ENCODE measurements around the gene MED13.
A peak's percentile ranks its signal among the peaks of the same experiment; 100 is the strongest.
"Not testable (repeated sequence)": the region's sequence is repeated elsewhere in the genome, so short reads cannot be mapped to it uniquely, and the experiment has no call there.

The MED13 gene

DNA sequence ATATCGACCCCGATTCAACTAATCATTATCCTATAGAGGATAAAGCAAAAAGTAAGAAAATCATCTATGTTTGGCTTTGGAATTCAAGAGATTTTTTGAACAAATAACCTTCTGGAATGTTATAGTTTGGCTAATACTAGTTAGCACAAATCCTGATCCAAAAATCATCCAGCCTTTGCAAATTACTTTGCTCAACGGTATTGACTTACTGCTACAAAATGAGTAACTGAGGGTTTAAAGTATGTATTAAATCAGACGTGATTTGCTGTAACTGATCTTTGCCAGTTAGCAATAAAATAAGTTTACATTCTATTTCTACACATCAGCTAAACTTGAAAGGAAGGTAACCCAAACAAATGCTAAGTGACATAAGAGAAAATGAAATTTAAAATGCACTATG, 6.5 kb downstream of the MED13 start:
- no peak for DNase-seq (ENCODE audit: low spot score)

- DNase-seq (ENCODE audit: low spot score) = no peak
Observed at GRCh38 chr17:62057696-62058095, 7.4 kb downstream of the MED13 start.

GRCh38 chr17:62052765-62053338, 12.2 kb downstream of the MED13 start:
- peak; percentile 68 for DNase-seq (ENCODE audit: low spot score)

DNA sequence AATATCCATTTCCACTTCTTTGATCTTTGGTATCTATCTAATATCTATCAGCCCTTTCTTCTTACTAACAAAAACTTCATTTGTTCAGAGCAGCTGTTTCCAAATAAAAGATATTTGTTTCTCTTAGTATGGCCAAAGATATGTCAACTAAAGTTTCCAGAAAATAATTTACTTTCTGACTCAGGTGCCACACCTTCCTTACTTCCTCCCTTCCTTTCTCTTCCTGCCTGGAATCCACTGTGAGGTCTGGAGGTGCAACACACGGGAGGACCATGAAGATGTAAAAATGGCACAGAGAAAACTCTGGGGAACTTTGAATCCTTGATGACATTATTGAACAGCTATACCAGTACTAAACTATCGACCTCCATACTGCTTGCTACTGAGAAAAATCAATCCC, 14.0 kb downstream of the MED13 start:
- DNase-seq (ENCODE audit: low spot score) = peak; percentile 33

- no peak for DNase-seq (ENCODE audit: low spot score)
Observed at GRCh38 chr17:62049299-62049698, 15.8 kb downstream of the MED13 start.

DNA sequence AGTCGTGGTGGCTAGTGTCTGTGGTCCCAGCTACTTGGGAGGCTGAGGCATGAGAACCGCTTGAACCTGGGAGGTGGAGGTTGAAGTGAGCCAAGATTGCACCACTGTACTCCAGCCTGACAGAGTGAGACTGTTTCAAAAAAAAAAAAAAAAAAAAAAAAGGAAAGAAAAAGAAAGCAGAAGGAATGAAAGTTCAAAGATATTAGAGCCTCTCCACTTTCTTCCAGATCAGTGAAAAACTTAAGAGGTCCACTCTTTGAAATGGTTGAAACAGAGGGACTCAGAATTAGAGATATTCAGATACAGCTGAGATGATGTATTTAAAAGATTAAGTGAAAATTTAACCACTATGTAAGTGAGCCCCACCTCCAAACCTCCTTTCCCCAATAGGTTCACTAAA, 16.8 kb downstream of the MED13 start:
- no peak for DNase-seq (ENCODE audit: low spot score)

DNA sequence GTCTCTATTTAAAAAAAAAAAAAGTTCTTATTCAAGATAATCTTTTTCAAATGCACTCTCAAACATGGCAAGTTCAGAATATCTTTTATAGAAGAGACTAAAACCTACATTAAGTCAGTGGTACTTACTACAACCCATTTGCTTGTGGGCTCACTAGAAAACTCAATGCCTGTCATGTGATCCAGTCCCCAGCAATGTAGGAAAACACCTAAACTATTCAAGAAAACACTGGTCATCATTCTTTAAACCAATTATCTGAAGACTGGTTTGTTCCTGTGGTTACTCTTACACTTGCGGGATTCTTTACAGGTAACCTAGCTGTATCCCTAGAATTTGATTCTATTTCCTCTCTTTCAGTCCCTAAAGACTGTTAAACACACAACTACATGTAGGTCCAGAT, 19.6 kb downstream of the MED13 start:
- no peak for DNase-seq (ENCODE audit: low spot score)

GRCh38 chr17:62045109-62045508, 20.0 kb downstream of the MED13 start:
- no peak for DNase-seq (ENCODE audit: low spot score)

- DNase-seq (ENCODE audit: low spot score) = no peak
Observed at GRCh38 chr17:62043602-62044001, 21.5 kb downstream of the MED13 start.

GRCh38 chr17:62043140-62043539, 21.9 kb downstream of the MED13 start:
- DNase-seq (ENCODE audit: low spot score) = no peak

GRCh38 chr17:62038248-62038647, 26.8 kb downstream of the MED13 start:
- no peak for DNase-seq (ENCODE audit: low spot score)

- DNase-seq (ENCODE audit: low spot score) = no peak
Observed at GRCh38 chr17:62033317-62033716, 31.8 kb downstream of the MED13 start.

DNA sequence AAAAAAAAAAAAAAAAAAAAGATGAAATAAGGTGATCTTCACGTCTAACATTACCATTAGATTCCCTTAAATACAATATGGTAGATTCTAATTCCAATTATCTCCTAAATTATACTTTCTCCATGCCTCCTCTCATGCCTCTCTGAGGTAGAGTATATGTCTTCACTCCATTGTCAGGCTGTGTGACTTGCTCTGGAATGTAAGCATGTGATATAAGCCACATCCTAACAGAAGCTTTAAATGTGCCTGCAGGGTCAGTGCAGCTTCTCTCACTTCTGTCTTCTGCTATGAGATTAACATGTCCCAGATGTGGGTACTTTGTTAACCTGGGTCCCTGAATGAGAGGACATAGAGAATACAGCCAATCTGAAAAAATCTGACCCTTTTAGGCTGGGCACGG, 32.6 kb downstream of the MED13 start:
- DNase-seq (ENCODE audit: low spot score) = no peak

GRCh38 chr17:62030264-62030663, 34.8 kb downstream of the MED13 start:
- DNase-seq (ENCODE audit: low spot score) = no peak

- no peak for DNase-seq (ENCODE audit: low spot score)
Observed at GRCh38 chr17:62024866-62025265, 40.2 kb downstream of the MED13 start.

DNA sequence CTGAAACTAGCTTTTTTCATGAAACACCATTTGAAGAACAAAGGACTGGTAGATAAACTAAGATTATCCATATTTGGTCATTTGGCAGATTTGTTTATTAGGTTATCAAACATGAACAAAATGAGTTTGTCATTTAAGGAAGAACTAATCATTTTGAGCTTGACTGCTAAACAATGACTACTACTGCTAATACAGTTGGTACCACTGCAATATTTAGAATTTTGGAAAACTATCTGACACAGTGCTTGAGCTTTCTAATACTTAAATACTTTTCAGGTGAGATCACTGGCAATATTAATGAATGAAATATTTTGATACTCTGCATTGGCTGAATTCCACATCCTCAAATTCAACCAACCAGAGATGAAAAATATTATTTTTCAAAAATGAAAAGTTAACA, 47.2 kb downstream of the MED13 start:
- no peak for DNase-seq (ENCODE audit: low spot score)

DNA sequence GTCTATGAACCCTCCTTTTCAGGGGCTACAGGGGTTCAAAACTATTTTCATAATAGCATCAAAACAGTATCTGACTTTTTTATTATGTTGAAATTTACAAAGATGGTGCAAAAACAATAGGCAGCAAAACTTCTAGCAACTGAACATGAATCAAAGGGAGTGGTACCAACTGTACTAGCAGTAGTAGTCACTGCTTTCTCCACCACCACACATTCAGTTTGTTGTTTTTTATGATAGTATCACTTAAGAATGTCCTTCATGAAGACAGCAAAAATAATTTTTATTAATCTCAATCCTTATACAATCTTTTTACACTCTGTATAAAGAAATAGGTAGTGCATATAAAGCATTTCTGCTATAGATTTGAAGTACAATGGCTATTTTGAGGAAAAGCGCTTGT, 47.6 kb downstream of the MED13 start:
- DNase-seq (ENCODE audit: low spot score) = no peak

DNA sequence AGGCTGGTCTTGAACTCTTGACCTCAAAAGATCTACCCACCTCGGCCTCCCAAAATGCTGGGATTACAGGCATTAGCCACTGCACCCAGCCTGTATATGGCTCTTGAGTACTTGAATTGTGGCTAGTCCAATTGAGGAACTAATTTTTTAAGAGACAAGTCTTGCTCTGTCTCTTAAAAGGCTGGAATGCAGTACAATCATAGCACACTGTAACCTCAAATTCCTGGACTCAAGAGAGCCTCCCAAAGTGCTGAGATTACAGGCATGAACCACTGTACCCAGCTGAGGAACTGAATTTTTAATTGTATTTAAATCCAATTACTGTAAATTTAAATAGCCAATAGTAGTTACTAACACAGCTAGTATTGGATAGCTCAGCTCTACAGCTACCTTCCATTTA, 50.6 kb downstream of the MED13 start:
- no peak for DNase-seq (ENCODE audit: low spot score)

DNA sequence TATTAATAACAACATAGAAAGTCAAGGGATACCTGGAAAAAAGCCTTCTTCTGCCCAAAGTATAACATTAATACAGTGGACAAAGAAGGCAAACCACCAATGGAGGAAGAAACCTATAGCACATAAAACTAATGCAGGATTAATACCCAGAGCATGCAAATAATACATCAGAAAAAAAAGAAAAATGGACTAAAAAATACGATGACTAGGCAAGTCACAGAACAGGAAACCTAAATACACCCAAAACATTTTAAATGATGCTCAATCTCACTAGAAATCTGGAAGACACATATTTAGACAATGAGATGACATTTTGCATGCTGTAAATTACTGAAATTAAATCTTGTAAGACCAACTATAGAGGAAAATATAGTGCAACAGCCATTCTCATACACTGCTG, 55.9 kb downstream of the MED13 start:
- DNase-seq (ENCODE audit: low spot score) = no peak

GRCh38 chr17:62008294-62008693, 56.8 kb downstream of the MED13 start:
- DNase-seq (ENCODE audit: low spot score) = no peak

GRCh38 chr17:62004388-62004787, 60.7 kb downstream of the MED13 start:
- DNase-seq (ENCODE audit: low spot score) = no peak

DNA sequence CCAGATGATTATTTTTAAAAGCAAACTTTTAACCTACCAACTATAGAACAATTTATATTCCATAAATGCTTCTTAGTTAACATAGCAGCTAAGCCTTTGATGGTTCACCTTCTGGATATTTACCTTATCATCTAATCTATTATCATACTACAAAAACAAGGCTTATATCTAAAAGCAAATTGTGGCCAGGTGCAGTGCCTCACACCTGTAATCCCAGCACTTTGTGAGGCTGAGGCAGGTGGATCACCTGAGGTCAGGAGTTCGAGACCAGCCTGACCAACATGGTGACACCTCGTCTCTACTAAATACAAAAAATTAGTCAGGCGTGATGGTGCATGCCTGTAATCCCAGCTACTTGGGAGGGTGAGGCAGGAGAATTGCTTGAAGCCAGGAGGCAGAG, 61.9 kb downstream of the MED13 start:
- DNase-seq (ENCODE audit: low spot score) = not testable (repeated sequence)

DNA sequence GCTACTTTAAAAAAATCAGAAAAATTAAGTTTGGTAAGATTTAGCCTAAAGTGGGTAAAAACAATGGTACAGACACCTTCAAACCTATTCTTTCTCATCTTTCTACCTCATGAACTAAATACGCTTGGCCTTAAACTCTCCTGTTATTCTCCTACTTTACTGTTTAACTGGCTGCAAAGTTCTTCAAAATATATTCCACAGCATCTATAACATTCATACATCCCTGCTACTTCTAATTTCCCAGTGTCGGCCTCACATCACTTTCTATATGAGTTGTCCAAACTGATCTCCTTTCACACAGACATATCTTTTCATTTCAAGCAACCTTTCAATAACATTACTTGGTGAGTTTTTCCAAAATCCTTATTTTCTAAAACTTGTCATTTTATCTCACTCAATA, 64.0 kb downstream of the MED13 start:
- DNase-seq (ENCODE audit: low spot score) = no peak

DNA sequence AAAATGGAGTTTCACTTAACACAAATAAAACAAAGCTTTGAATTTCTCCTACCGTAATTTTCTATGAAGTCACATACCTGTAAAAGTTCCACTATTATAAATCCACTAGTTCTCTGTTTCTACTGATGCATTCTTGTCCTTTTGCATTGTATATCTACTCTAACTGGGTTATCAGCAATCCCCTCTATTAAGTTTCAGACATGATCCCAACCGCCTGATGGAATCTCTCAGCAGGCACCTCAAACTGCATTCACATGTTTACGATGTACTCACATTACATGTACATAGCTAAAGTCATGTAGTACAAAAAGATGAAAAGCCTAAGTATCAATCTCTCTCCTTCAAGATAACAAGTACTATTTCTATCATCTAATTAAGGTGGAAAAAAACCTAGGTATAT, 64.9 kb downstream of the MED13 start:
- DNase-seq (ENCODE audit: low spot score) = no peak

- DNase-seq (ENCODE audit: low spot score) = not testable (repeated sequence)
Observed at GRCh38 chr17:61998534-61998933, 66.5 kb downstream of the MED13 start.
